CD4-positive, alpha-beta T cell treated with Interferon alpha-2 for 1 hour (primary cell): Measurements from ENCODE around the gene UNK.
"Not testable (repeated sequence)": the region's sequence is repeated elsewhere in the genome, so short reads cannot be mapped to it uniquely, and the experiment has no call there.

Source experiments
- DNase-seq, 2 donors: peaks; one replicate each; pipeline ENCODE4 v3.0.0-alpha.2; 2020 to 2022

UNK gene

DNA sequence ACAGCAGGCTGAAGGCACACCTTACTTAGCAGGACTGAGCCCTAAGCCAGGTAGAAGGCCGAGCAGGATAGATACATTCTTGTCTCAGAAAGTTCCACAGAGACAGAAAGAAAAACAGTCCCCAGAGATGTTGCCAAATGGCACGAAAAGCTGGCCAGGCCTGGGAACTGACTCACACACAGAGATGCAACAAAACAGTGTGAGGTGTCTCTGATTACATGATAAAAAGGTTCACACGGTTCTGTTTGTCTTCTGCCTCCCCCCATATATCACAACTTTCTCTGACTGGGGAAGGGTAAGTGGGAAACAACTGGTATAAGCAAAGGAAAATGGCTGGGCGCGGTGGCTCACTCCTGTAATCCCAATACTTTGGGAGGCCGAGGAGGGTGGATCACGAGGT is 68.8 kb downstream of the UNK start:
- no peak for DNase-seq

DNA sequence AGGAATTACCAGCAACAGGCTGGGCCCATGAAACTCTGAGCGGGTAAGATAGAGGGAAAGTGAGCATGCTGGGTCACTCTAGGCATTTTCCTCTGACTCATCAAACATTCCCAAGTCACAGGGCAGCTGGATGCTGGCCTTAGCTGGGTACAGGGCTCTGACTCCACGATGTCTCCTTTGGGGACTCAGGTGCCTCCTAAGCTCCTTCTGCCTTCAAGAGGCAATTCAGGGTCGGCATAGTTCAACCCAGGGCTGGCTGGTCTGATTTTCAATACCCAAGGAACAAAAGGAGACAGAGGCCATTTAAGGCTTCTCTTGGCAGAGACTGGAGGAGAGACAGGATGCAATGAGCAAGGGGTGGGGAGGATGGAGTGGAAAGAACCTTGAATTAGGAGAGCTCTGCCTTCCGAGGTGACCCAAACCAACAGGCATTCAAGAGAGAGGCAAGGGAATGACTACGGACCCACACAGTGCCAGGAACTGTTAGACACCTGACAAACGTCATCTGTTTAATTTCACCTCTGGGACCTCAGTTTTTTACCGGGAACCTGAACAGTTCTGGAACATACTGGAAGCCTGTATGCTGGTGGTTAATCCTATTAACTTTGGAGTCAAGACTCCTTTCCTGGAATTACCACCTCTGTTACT is 69.6 kb downstream of the UNK start:
- DNase-seq = peak in 1 of 2 donors; percentile 24

DNA sequence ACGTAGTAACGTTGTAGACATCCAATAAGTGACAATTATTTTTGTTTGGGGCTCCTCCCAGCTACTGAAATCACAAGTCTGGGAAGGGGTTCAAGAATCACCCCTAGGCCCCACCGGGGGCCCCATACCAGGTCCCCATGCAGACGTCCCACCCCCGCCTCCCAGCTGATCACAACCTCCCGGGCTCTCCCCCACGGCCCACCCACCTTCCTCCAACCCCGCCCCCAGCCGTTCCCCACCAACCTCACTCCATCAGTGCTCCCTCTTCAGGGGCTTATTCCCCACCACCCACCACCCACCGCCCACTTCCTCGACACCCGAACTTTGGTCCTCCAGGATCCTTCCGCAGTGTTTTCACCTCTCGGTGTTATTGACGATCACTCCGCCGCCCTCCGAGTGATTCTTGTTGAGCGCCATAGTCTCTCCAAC is 70.3 kb downstream of the UNK start:
- no peak for DNase-seq

DNA sequence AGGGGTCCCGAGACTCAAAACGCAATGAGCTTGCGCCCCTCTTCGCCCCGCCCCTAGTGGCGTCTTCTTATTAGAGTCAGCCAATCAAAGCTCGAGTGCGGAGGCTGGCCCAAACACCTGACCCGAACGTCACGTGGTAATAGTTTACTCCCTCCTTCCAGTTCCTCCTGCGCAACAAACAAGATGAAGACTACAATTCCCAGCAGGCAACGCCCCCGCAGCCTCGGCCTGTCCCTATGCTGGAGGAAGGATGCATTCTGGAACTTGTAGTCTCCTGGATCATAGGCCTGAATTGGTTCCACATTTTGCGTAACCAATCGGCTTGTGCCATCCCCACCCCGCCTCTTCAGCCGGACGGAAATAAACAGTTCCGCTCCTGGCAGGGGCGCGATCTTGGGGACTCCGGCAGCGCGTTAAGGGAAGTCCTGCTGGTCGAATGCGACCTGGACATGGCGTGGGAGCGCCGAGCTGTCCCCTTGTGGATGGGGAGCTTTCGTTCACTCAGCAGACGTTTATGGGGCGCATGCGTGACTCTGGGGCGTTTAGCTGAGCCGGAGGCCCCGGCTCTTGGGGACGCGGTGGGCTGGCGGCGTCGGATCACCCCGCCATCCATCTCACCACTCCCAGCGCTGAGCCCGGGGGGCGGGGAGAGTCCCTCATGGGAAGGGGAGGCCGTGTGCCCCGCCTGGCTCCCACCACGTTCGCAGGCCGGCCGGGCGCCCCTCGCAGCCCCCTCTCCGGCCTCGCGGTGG is 70.9 kb downstream of the UNK start, which contains the start of gene WBP2:
WBP2 (minus strand) TSS at position 26 of the 752 bp plus-strand sequence. CDS start 38 bp downstream, outside the sequence.
- DNase-seq = peak; percentile 99

DNA sequence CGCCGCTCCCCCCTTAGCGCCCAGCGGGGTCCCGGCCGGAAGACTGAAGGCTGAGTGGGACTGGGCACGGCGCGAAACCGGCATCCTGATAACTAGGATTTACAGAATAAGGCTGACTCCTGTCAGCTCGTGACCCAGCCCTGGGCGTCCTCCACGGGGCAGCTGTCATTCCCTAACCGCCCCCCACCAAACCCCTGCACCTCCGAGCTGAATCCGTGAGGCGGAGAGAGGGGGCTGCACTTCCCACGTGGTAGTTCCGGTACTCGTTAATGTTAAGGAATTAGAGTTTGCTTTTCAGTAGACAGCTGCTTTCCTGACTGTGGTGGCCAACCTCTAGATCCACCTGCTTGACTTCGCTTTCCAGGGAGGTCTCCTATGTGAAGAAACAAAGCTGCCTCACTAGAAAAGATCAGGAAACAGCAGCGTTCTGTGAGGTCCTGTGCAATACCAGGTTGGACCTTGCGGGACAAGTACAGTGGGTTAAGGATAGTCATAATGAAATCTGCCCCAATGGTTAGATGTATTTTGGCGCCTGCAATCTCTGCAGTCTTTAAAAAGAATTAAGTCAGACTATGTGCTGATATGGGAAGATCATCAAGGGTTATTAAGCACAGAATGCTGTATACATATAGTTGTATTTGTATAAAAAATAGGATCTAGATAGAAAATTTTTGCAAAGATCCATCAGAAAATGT is 71.6 kb downstream of the UNK start:
- no peak for DNase-seq

DNA sequence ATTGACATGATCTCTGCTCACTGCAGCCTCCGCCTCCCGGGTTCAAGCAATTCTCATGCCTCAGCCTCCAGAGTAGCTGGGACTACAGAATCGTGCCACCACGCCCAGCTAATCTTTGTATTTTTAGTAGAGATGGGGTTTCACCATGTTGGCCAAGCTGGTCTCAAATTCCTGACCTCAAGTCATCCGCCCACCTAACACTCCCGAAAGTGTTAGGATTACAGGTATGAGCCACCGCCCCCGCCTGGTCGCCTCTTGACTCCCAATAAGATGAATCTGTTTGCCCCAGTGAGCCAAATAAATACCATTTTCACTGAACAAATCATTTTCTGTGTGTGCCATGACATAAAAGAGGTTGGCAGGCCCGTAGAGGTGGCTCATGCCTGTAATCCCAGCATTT is 74.8 kb downstream of the UNK start:
- DNase-seq = not testable (repeated sequence)

DNA sequence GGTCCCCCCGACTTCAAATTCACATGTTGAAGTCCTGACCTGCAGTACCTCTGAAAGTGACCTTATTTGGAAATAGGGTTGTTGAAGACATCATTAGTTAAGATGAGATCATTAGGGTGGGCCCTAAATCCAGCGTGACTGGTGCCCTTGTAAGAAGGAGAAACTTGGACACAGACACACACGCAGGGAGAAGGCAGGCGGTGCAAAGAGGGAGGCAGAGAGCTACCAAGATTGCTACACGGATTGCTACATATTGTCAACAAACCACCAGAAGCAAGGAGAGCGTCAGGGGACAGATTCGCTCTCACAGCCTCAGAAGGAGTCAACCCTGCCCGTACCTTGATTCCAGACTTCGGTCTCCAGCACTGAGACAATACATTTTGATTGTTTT is 77.3 kb downstream of the UNK start:
- no peak for DNase-seq

DNA sequence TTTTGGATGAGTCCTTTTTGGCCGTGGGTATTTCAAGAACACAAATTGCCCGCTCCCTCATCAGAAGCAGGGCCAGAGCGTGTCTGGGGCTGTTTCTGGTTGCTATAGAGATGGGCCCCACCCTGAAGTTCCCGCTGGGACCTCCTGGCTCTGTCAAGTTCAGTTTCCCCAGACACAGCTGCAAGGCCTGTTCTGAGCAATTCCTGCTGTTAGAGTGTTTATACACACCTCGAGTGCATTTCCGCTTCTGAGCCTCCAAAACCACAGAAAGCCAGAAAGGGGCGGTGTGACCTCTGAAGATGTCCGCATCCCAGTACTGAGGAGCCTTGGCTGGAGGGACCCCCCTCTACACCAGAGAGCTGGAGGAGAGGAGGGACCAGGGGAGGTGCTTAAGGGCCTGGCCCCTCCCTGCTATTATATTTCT is 79.9 kb downstream of the UNK start:
- DNase-seq = peak; percentile 61 to 67

DNA sequence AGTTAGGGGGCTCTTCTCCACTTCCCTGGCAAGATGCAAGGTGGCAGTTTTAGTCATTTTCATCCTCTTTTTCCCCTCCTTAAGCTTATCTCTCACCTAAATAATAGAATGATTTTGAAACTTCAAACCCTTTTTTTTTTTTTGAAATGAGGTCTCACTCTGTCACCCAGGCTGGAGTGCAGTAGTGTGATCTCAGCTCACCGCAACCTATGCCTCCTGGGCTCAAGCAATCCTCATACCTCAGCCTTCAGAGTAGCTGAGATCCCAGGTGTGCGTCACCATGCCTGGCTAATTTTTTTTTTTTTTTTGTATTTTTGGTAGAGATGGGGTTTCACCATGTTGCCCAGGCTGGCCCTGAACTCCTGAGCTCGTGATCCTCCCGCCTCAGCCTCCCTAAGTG is 80.3 kb downstream of the UNK start:
- DNase-seq = peak in 1 of 2 donors; percentile 26

DNA sequence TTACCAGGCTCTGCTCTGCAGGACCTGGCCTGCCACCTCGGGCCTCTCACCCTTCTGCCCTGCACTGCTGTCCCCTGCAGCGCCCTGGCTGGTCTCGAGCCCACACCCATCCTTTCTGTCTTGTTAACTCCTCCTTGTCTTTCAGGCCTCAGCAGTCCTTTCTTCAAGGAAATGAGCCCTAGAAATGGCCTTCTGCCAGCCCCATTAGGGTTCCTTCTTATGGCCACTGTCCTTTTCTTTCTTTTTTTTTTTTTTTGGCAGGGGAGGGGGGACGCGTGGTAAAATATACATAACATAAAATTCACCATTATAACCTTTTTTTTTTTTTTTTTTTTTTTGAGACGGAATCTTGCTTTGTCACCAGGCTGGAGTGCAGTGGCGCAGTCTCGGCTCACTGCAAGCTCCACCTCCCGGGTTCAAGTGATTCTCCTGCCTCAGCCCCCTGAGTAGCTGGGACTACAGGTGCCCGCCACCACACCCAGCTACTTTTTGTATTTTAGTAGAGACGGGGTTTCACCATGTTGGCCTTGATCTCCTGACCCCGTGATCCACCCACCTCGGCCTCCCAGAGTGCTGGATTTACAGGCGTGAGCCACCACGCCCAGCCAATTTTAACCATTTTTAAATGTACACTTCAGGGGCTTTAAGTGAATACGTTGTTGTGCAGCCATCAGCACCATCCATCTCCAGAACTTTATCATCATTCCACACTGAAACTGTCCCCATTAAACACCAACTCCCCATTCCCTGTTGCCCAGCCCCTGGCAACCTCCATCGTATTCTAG is 81.0 kb downstream of the UNK start:
- DNase-seq = not testable (repeated sequence)

DNA sequence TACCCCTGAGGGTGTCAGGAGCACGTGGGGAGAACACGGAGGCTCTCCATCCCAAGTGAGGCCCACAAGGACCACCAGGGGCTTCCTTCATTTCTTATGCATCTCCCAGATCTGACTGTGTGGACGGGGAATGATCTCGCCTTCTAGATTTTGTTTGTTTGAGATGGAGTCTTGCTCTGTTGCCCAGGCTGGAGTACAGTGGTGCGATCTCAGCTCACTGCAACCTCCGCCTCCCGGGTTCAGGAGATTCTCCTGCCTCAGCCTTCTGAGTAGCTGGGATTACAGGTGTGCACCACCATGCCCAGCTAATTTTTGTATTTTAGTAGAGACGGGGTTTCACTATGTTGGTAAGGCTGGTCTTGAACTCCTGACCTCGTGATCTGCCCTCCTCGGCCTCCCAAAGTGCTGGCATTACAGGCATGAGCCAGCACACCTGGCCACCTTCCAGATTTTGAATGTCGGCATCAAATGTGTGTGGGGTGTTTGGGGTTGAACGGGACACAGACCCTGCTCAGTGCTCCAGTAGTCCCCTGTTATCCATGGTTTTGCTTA is 84.2 kb downstream of the UNK start:
- DNase-seq = not testable (repeated sequence)

DNA sequence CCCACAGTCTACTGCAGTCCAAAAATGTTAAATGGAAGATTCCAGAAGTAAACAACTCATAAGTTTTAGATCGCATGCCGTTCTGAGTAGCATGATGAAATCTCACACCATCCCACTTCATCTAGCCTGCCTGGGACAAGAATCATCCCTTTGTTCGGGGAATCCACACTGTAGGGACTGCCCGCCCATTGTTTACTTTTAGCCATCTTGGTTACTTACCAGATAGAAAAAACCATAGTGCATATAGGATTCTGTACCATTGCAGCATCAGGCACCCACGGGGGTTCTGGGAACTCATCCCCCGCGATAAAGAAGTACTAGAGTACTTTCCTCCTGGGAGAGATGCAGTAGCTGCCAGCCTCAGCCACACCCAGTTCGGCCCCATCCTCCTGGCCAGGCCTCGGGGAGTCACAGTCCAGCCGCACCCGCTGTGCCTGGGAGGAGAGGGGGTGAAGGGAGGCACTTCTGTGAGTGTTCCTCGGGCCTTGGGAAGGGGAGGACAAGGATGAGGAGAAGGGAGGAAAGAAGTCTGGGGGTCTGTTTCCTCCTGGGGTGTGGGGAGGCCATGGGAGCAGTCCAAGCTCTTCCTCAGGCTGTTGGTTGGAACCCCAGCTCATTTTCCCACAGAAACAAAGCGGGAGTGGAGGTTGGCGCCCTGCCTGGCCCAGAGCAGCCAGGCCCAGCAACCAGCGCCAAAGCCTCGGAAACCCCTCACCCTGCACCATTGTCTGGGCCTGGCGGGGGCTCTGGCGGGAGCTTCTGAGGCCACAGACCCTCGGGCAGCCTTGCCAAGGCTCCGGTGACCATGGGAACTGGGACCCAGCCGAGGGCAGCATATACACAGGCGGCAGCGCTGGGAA is 84.9 kb downstream of the UNK start:
- no peak for DNase-seq

DNA sequence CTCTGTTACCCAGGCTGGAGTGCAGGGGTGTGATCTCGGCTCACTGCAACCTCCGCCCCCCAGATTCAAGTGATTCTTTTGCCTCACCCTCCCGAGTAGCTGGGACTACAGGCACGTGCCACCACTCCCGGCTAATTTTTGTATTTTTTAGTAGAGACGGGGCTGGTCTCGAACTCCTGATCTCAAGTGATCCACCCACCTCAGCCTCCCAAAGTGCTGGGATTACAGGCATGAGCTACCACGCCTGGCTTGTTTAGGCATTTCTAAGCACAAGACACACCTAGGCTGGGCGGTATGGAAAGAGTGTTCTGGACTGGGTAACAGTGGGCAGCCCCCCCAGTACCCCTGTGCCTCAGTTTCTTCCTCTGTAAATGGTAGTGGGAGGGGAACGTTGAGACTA is 85.6 kb downstream of the UNK start:
- DNase-seq = not testable (repeated sequence)

DNA sequence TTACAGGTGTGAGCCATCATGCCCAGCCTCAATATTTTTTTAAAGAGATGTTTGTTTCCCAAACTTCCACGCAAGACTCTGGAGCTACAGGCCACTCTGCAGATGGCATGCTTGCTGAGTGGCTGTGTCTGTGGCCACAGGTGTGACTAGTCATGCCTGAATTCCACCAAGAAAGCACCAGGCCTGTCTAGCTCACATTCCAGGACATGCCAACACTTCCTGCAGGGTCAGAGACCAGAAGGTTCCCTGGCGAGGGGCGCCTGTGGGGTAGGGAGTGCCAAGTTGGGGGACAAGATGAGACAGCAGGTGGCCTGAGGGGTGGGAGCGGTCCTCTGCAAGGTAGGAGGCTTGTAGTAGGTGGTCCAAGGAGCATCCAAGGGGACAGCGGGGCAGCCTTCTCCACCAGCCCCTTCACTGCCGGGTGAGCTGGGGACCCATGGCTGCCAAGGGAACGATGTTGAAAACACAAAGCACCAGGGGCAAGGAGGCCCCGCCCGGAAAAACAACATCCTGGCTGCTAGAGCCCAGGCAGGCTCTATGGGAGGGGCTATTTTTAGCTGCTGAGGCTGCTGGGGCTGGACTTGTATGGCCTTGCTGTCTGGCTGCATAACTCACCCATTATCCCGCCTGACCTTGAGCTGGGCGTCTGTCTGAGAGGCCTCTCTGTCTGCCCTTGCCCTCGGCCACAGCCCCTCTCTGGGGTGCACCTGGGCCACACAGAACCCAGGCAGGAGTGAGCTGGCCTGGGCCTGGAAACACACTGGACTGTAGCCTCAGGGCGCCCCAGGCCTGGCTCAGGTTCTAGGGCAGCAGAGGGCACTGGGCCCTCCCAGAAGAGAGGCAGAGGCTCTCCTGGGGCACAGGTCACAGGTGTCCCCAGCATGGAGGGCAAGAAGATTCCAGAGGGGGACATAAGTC is 88.1 kb downstream of the UNK start:
- peak; percentile 57 to 75 for DNase-seq

DNA sequence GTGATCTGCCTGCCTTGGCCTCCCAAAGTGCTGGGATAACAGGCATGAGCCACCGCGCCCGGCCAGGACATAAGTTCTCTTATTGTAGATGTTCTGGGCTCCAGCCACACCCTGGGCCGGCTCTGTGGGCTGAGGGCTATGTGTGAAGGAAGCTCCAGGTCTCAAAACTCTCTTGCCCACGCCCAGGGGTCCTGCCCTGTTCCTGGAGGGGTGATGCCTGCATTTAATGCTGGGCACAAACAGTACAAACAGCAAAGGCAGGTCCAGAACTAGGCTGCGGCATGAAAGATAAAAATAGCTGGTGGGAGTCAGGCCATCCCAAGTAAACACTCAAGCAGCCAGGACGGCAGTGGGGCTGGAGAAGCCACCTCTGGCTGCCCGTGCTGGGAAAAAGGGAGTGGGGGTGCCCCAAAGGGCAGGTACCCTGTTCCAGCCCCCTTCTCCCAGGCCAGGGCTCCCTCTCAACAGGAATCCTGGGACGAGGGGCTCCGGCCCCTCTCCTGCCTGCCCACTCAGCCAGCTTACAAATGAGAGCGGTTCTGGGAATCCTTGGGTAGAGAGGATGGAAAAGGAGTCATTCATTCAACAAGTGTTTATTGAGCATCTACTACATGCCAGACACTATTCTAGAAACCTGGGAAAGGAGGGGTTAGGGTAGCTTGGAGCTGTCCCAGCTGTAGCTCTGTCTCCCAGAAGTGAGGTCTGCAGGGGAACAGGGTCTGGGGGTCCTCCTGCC is 89.1 kb downstream of the UNK start:
- no peak for DNase-seq

DNA sequence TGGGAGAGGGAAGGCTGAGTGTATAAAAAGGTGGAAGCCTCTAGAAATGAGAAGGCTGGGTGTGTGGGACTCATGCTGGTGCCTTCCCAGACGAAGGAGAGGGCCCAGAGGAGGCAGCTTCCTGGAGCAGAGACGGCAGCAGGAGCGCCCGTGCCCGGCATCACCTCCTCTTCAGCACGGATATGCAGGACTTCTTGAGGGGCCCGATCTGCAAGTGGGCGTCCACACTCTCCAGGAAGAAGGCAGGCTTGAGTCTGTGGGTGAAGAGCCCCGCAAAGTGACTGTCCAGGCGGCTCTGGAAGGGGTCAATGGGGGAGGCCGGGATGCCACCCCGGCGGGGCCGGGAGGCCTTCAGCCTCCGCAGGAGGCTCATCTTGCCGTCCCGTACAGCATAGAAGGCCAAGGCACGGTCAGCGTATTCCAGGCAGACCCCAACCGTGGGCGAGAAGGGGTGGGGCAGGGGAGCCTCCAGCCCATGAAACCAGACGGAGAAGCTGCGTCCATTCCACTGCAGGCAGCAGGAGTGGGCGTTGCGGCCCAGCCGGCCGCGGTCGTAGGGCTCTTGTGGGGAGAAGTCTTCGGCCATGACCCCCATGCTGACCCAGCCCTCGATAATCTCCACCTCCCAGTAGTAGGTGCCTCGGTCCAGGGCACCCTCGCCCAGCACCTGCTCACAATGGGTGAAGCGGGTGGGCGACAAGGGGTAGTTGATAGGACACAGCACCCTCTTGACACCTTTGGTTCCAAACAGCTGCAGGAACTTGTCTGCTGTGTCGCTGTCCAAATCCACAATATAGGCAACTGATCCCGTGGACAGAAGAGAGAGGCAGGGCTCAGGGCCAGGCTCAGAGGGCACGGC is 89.9 kb downstream of the UNK start:
- no peak for DNase-seq
